Type B pancreatic cell (in vitro differentiated cells): ENCODE measurements around the gene PEX26. TPM values are rescaled to one million over a fixed set of nuclear protein-coding genes. Genes with fewer than 3 reads are reported as not detected.
"Not testable (repeated sequence)": the region's sequence is repeated elsewhere in the genome, so short reads cannot be mapped to it uniquely, and the experiment has no call there.

Experiments
- DNase-seq: peaks from one replicate; pipeline ENCODE4 v3.0.0; 2021; ENCODE audit warnings: mixed read lengths; ENCODE audit not compliant: unreplicated experiment; ENCODE audit errors: extremely low spot score
- H3K27ac Mint-ChIP-seq: 2 replicates; pipeline ENCODE4 v1.8.0; 2021; ENCODE audit warnings: mild to moderate bottlenecking, mixed read lengths
- H3K27me3 Mint-ChIP-seq: 2 replicates; pipeline ENCODE4 v1.8.0; 2021; ENCODE audit warnings: mixed read lengths
- H3K36me3 Mint-ChIP-seq: 2 replicates; pipeline ENCODE4 v1.8.0; 2021; ENCODE audit warnings: mixed read lengths
- H3K4me1 Mint-ChIP-seq: one replicate; pipeline ENCODE4 v1.8.0; 2021; ENCODE audit warnings: mixed read lengths; ENCODE audit not compliant: unreplicated experiment
- H3K4me3 Mint-ChIP-seq: 2 replicates; pipeline ENCODE4 v1.8.0; 2021; ENCODE audit warnings: mild to moderate bottlenecking, mixed read lengths
- H3K9me3 Mint-ChIP-seq: 2 replicates; pipeline ENCODE4 v1.8.0; 2021; ENCODE audit warnings: mixed read lengths
- CTCF ChIP-seq: fragments of 200-600 bp; sonication (generic); conservative IDR thresholded peaks from 2 replicates; pipeline ENCODE4 v1.5.0; 2021; ENCODE audit warnings: antibody characterized with exemption, mild to moderate bottlenecking
- total RNA-seq: library from RNA; stranded (reverse); gene quantifications from 2 replicates; pipeline ENCODE4 v1.2.1, GENCODE V29; 2021; ENCODE audit warnings: low replicate concordance

PEX26 gene
- total RNA-seq, 1 donor from 2014 or later: 46.3 TPM

- H3K4me1 Mint-ChIP-seq: no peaks in the 10 kb centered on the region
- no peak overlapping the region for H3K4me3 Mint-ChIP-seq
- no peaks in the 10 kb centered on the region for H3K27me3 Mint-ChIP-seq
These were observed 32.0 kb upstream of the PEX26 start for GRCh38 chr22:18045794-18046193.

GRCh38 chr22:18048041-18048440 is 29.7 kb upstream of the PEX26 start:
- Mint-ChIP-seq H3K36me3 (no peaks in the 10 kb centered on the region), H3K27ac (no peak overlapping the region), H3K4me1 (peaks cover 4% of the 10 kb centered on the region), H3K9me3 (no peaks in the 10 kb centered on the region), H3K4me3 (no peak overlapping the region), H3K27me3 (no peaks in the 10 kb centered on the region)
- TF ChIP-seq CTCF: no peak
- DNase-seq: no peak

More at GRCh38 chr22:18045794-18046193, 32.0 kb upstream of the PEX26 start:
- no peaks in the 10 kb centered on the region for H3K36me3 Mint-ChIP-seq
- no peak for DNase-seq
- H3K27ac Mint-ChIP-seq: no peak overlapping the region
- no peak for TF ChIP-seq CTCF
- H3K9me3 Mint-ChIP-seq: no peaks in the 10 kb centered on the region

GRCh38 chr22:18048441-18048898 is 29.3 kb upstream of the PEX26 start:
- Mint-ChIP-seq H3K27me3 (no peaks in the 10 kb centered on the region), H3K4me1 (peaks cover 4% of the 10 kb centered on the region), H3K4me3 (no peak overlapping the region), H3K27ac (no peak overlapping the region), H3K9me3 (no peaks in the 10 kb centered on the region), H3K36me3 (no peaks in the 10 kb centered on the region)
- TF ChIP-seq CTCF: no peak
- no peak for DNase-seq

- Mint-ChIP-seq H3K4me3 (no peak overlapping the region), H3K36me3 (no peaks in the 10 kb centered on the region), H3K27me3 (no peaks in the 10 kb centered on the region), H3K9me3 (no peaks in the 10 kb centered on the region), H3K27ac (no peak overlapping the region), H3K4me1 (peaks cover 4% of the 10 kb centered on the region)
- DNase-seq: no peak
- TF ChIP-seq CTCF: no peak
These were observed 27.7 kb upstream of the PEX26 start for GRCh38 chr22:18050065-18050464.

GRCh38 chr22:18051113-18051512 is 26.7 kb upstream of the PEX26 start:
- H3K9me3 Mint-ChIP-seq, H3K4me3 Mint-ChIP-seq, H3K36me3 Mint-ChIP-seq, H3K4me1 Mint-ChIP-seq, DNase-seq, H3K27me3 Mint-ChIP-seq, H3K27ac Mint-ChIP-seq: not testable (repeated sequence)

GRCh38 chr22:18053216-18053946 is 24.4 kb upstream of the PEX26 start:
- H3K9me3 Mint-ChIP-seq, DNase-seq, H3K4me3 Mint-ChIP-seq, H3K36me3 Mint-ChIP-seq, H3K27ac Mint-ChIP-seq, H3K27me3 Mint-ChIP-seq: not testable (repeated sequence)
- H3K4me1 Mint-ChIP-seq: peaks cover 16% of the 10 kb centered on the region
